WTC11 (cell line): ENCODE data around the gene GCK. TPM values are rescaled to one million over a fixed set of nuclear protein-coding genes. Genes with fewer than 3 reads are reported as not detected.

Source experiments
- ATAC-seq: fragments of 200-7000 bp; cut with Tn5 transposase; 2 replicates; pipeline ENCODE4 v1.10.0; 2021; ENCODE audit warnings: mild to moderate bottlenecking, moderate library complexity
- CTCF ChIA-PET: fragments of 300-600 bp; sonication (Branson Sonifier 250); formaldehyde crosslinking; loops from one replicate; lab custom pipeline; 2021; ENCODE audit warnings: antibody characterized with exemption; lab: Charles Lee
- POLR2A ChIA-PET: fragments of 350-600 bp; sonication (Branson Sonifier 250); formaldehyde crosslinking; loops from one replicate; lab custom pipeline; 2021; ENCODE audit warnings: antibody characterized with exemption; lab: Charles Lee
- DNase-seq: peaks from one replicate; pipeline ENCODE4 v3.0.0; 2021; ENCODE audit warnings: low spot score
- H3K27ac Mint-ChIP-seq: 2 replicates; pipeline ENCODE4 v1.8.0; 2021; ENCODE audit warnings: mixed read lengths
- H3K27me3 Mint-ChIP-seq: 2 replicates; pipeline ENCODE4 v1.8.0; 2021; ENCODE audit warnings: low read depth, mild to moderate bottlenecking, moderate library complexity, mixed read lengths
- H3K36me3 Mint-ChIP-seq: 2 replicates; pipeline ENCODE4 v1.8.0; 2021; ENCODE audit warnings: mixed read lengths
- H3K4me1 Mint-ChIP-seq: 2 replicates; pipeline ENCODE4 v1.8.0; 2022; ENCODE audit warnings: mixed read lengths
- H3K4me3 Mint-ChIP-seq: 2 replicates; pipeline ENCODE4 v1.8.0; 2021; ENCODE audit warnings: mild to moderate bottlenecking, moderate library complexity, mixed read lengths
- H3K9me3 Mint-ChIP-seq: 2 replicates; pipeline ENCODE4 v1.8.0; 2021; ENCODE audit warnings: mixed read lengths
- AR ChIP-seq: fragments of 250-450 bp; sonication (Bioruptor Pico); IDR thresholded peaks from 2 replicates; pipeline ENCODE4 v1.9.0; 2021; ENCODE audit warnings: mild to moderate bottlenecking
- ATF1 ChIP-seq: sonication (generic); formaldehyde crosslinking; IDR thresholded peaks from 2 replicates; pipeline ENCODE4 v1.8.1; 2023; ENCODE audit warnings: mild to moderate bottlenecking, moderate library complexity, missing genetic modification reagents
- CDX4 ChIP-seq: fragments of 250-450 bp; sonication (Bioruptor Pico); IDR thresholded peaks from 2 replicates; pipeline ENCODE4 v1.9.0; 2021; ENCODE audit warnings: moderate library complexity, mild to moderate bottlenecking, inconsistent platforms, borderline replicate concordance
- ELF4 ChIP-seq: sonication (generic); formaldehyde crosslinking; IDR thresholded peaks from 2 replicates; pipeline ENCODE4 v1.8.1; 2022; ENCODE audit warnings: low read depth, mild to moderate bottlenecking, moderate library complexity, missing genetic modification reagents
- ERG ChIP-seq: fragments of 250-450 bp; sonication (Bioruptor Pico); IDR thresholded peaks from 2 replicates; pipeline ENCODE4 v1.8.0; 2021; ENCODE audit warnings: mild to moderate bottlenecking
- ETV6 ChIP-seq: sonication (generic); formaldehyde crosslinking; IDR thresholded peaks from 2 replicates; pipeline ENCODE4 v1.8.1; 2022; ENCODE audit warnings: mild to moderate bottlenecking, missing genetic modification reagents
- FOXP1 ChIP-seq: sonication (generic); formaldehyde crosslinking; IDR thresholded peaks from 2 replicates; pipeline ENCODE4 v1.8.0; 2022; ENCODE audit warnings: missing genetic modification reagents, mild to moderate bottlenecking, moderate library complexity, borderline replicate concordance
- HMGA2 ChIP-seq: fragments of 250-450 bp; sonication (Bioruptor Pico); IDR thresholded peaks from 2 replicates; pipeline ENCODE4 v1.4.0; 2021; ENCODE audit warnings: mild to moderate bottlenecking, moderate library complexity
- MAX ChIP-seq: sonication (generic); formaldehyde crosslinking; IDR thresholded peaks from 2 replicates; pipeline ENCODE4 v1.8.0; 2022; ENCODE audit warnings: mild to moderate bottlenecking, missing genetic modification reagents
- MXD4 ChIP-seq: fragments of 250-450 bp; sonication (Bioruptor Pico); IDR thresholded peaks from 2 replicates; pipeline ENCODE4 v1.8.0; 2021; ENCODE audit warnings: mild to moderate bottlenecking, moderate library complexity, borderline replicate concordance
- MYBL2 ChIP-seq: sonication (generic); formaldehyde crosslinking; IDR thresholded peaks from 2 replicates; pipeline ENCODE4 v1.8.1; 2023; ENCODE audit warnings: mild to moderate bottlenecking, moderate library complexity, missing genetic modification reagents
- NR2C2 ChIP-seq: sonication (generic); formaldehyde crosslinking; IDR thresholded peaks from 2 replicates; pipeline ENCODE4 v1.8.0; 2022; ENCODE audit warnings: mild to moderate bottlenecking, missing genetic modification reagents
- NR3C1 ChIP-seq: sonication (generic); formaldehyde crosslinking; conservative IDR thresholded peaks from 2 replicates; pipeline ENCODE4 v1.8.1; 2023; ENCODE audit warnings: low read depth, mild to moderate bottlenecking, missing genetic modification reagents
- PRRX2 ChIP-seq: fragments of 250-450 bp; sonication (Bioruptor Pico); IDR thresholded peaks from 2 replicates; pipeline ENCODE4 v1.8.0; 2021; ENCODE audit warnings: mild to moderate bottlenecking
- SMAD4 ChIP-seq: sonication (generic); formaldehyde crosslinking; IDR thresholded peaks from 2 replicates; pipeline ENCODE4 v1.8.0; 2022; ENCODE audit warnings: mild to moderate bottlenecking, missing genetic modification reagents
- TP53 ChIP-seq: sonication (generic); formaldehyde crosslinking; IDR thresholded peaks from 2 replicates; pipeline ENCODE4 v1.8.1; 2023; ENCODE audit warnings: mild to moderate bottlenecking, missing genetic modification reagents
- ZMAT4 ChIP-seq: fragments of 250-450 bp; sonication (Bioruptor Pico); IDR thresholded peaks from 2 replicates; pipeline ENCODE4 v1.9.0; 2021; ENCODE audit warnings: mild to moderate bottlenecking
- ZNF317 ChIP-seq: sonication (generic); formaldehyde crosslinking; IDR thresholded peaks from 2 replicates; pipeline ENCODE4 v1.8.1; 2023; ENCODE audit warnings: low read depth, mild to moderate bottlenecking, moderate library complexity, missing genetic modification reagents, borderline replicate concordance
- ZNF396 ChIP-seq: fragments of 250-450 bp; sonication (Bioruptor Pico); IDR thresholded peaks from 2 replicates; pipeline ENCODE4 v1.8.0; 2021; ENCODE audit warnings: mild to moderate bottlenecking, moderate library complexity, borderline replicate concordance
- ZNF416 ChIP-seq: fragments of 250-450 bp; sonication (Bioruptor Pico); IDR thresholded peaks from 2 replicates; pipeline ENCODE4 v1.9.0; 2021; ENCODE audit warnings: mild to moderate bottlenecking, inconsistent platforms
- ZNF423 ChIP-seq: fragments of 250-450 bp; sonication (Bioruptor Pico); IDR thresholded peaks from 2 replicates; pipeline ENCODE4 v2.1.2; 2022; ENCODE audit warnings: mild to moderate bottlenecking, moderate library complexity
- ZNF425 ChIP-seq: fragments of 250-450 bp; sonication (Bioruptor Pico); conservative IDR thresholded peaks from 2 replicates; pipeline ENCODE4 v1.9.0; 2021; ENCODE audit warnings: mild to moderate bottlenecking
- ZNF671 ChIP-seq: fragments of 250-450 bp; sonication (Bioruptor Pico); IDR thresholded peaks from 2 replicates; pipeline ENCODE4 v1.8.0; 2021; ENCODE audit warnings: mild to moderate bottlenecking
- total RNA-seq: library from RNA; stranded (reverse); gene quantifications from 3 replicates; pipeline ENCODE4 v1.2.3, GENCODE V29; 2021

The GCK gene
- total RNA-seq, 1 experiment from 2014 or later: 3.3 TPM

GRCh38 chr7:44222074-44222473 is 32.8 kb upstream of the GCK start (continued):
- TF ChIP-seq ATF1 (CRISPR knock-in tag): no peak
- no peak for TF ChIP-seq ZNF396 (CRISPR knock-in tag)
- TF ChIP-seq, all 79 proteins: peak for 0

- DNase-seq: peak; percentile 17
- no peak overlapping the region for H3K27ac Mint-ChIP-seq
- no peaks in the 10 kb centered on the region for H3K27me3 Mint-ChIP-seq
- TF ChIP-seq AR (CRISPR knock-in tag) (no peak), FOXP1 (no peak), CDX4 (no peak), MAX (CRISPR knock-in tag) (no peak), ZNF423 (CRISPR knock-in tag) (peak; percentile 43; the same call in 1 of the 2 replicates), MXD4 (CRISPR knock-in tag) (no peak), ETV6 (CRISPR knock-in tag) (no peak)
- H3K9me3 Mint-ChIP-seq: no peaks in the 10 kb centered on the region
- CTCF ChIA-PET: interaction anchor here (0.5 to 1.6 kb wide), 6 partner anchors 9 to 338 kb away, joined by 3 to 13 read pairs (median 3); partner anchors contain the start of gene PGAM2
- H3K4me3 Mint-ChIP-seq: no peak overlapping the region
- no peaks in the 10 kb centered on the region for H3K36me3 Mint-ChIP-seq
- H3K4me1 Mint-ChIP-seq: peaks cover 26% of the 10 kb centered on the region
- no peak for ATAC-seq
- POLR2A ChIA-PET: no interaction called here
Observed at GRCh38 chr7:44221231-44221791, 32.1 kb upstream of the GCK start.

- no peak overlapping the region for H3K4me3 Mint-ChIP-seq
- TF ChIP-seq NR2C2 (CRISPR knock-in tag) (no peak), MYBL2 (no peak), ZNF425 (CRISPR knock-in tag) (no peak), ZNF671 (CRISPR knock-in tag) (no peak), PRRX2 (no peak), TP53 (CRISPR knock-in tag) (no peak), ZNF416 (CRISPR knock-in tag) (no peak), SMAD4 (CRISPR knock-in tag) (no peak), ERG (CRISPR knock-in tag) (no peak), ELF4 (CRISPR knock-in tag) (no peak), NR3C1 (CRISPR knock-in tag) (no peak), ZNF317 (CRISPR knock-in tag) (no peak), ZMAT4 (CRISPR knock-in tag) (no peak), HMGA2 (CRISPR knock-in tag) (no peak)
Observed at GRCh38 chr7:44220358-44221112, 31.3 kb upstream of the GCK start.

More at GRCh38 chr7:44220358-44221112, 31.3 kb upstream of the GCK start:
- Mint-ChIP-seq H3K4me1 (peaks cover 26% of the 10 kb centered on the region), H3K27me3 (no peaks in the 10 kb centered on the region), H3K36me3 (no peaks in the 10 kb centered on the region), H3K27ac (no peak overlapping the region), H3K9me3 (no peaks in the 10 kb centered on the region)
- ATAC-seq (no peak), DNase-seq (peak; percentile 5)
- ChIA-PET POLR2A (no interaction called here), CTCF (interaction anchor here (0.8 to 1.6 kb wide), 5 partner anchors 10 to 155 kb away, joined by 3 to 13 read pairs (median 3); partner anchors contain the start of gene PGAM2)
